Stimulated activated CD4-positive, alpha-beta T cell treated with anti-CD3 and anti-CD28 coated beads, Interleukin-1b, Interleukin-23, amount 100 ng/mL, for 1 hour (primary cell): ENCODE results near the gene LIF.
A peak's percentile ranks its signal among the peaks of the same experiment; 100 is the strongest.
"Not testable (repeated sequence)": the region's sequence is repeated elsewhere in the genome, so short reads cannot be mapped to it uniquely, and the experiment has no call there.

Source experiments
- DNase-seq, 2 donors: peaks; one replicate each; pipeline ENCODE4 v3.0.0-alpha.2; 2020; ENCODE audit warnings: low read depth in 2 of 2

Gene LIF

DNA sequence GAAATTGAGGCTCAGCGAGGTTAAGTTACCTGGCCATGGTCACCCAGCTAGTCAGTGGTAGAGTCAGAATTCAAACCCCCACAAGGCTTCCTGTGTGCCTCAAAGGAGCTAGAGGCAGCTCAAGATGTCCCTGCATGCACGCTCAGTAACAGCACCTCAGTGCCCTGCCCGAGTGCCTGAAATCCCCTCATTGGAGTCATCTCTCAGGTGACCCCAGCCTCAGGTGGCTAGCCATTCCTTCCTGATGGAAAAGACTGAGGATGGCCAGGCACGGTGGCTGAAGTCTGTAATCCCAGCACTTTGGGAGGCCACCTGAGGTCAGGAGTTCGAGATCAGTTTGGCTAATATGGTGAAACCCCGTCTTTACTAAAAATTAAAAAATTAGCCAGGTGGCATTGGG, 36.9 kb downstream of the LIF start:
- no peak for DNase-seq

DNA sequence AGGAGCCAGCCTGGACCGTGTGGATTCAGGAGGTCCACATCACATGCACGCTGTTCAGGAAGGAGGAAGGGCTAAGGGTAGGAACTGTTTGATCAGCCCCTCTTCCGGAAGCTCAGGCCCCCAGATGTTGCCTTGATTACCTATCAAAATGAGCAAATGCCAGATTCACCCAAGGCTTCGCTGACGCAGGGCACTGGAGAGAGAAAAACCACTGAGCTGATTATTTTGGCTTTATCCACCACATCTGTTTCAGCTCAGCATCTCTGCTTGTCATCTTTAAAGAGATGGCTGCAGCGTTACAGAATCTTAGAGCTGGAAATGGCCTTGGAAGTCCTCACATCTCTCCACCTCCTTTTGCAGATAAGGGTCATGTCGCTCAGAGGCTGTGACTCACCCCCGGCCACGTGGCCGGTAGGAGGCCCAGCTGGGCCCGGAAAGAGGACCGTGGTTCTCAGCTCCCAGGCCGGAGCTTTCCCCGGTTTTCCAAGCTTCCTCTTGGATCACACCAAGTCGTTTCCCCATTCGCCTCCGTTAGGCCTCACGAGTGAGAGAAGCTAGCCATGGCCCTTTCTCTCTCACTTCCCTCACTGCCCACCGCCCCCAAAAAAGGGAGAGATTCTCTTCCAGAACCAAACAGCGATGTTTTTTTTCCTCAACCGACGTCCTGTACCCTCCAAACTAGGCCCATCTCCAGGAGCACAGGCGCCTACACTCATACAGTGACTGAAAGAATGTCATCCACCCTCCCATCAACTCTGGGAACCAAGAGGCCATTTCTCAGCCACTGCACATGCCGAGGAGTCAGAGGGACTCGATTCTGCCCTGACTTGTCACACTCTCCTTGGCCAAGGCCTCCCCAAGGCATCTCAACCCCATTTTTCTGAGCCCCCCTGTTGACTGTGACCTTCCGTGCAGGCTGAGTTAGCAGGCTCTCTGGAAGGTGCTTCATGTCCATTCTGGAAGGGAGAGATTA, 37.6 kb downstream of the LIF start:
- DNase-seq, result no peak

DNA sequence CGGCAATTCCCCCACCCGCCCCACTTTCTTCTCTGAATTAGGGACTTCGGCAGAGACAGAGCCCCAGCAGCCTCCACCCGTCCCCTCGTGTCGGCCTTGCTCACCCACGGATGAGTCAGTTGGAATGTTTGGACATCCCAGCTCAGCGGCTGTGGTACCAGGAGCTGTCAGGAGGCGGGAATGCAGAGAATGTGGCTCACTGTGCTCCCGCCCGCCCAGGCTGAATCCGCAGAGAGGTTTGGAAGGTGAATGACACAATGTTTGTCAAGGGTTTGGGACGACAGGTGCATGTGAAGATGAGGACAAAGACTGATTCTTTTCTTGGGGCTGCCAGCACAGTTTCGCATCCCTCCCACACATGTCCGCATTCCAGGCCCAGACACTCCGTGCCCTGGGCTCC, 39.6 kb downstream of the LIF start:
- no peak for DNase-seq

DNA sequence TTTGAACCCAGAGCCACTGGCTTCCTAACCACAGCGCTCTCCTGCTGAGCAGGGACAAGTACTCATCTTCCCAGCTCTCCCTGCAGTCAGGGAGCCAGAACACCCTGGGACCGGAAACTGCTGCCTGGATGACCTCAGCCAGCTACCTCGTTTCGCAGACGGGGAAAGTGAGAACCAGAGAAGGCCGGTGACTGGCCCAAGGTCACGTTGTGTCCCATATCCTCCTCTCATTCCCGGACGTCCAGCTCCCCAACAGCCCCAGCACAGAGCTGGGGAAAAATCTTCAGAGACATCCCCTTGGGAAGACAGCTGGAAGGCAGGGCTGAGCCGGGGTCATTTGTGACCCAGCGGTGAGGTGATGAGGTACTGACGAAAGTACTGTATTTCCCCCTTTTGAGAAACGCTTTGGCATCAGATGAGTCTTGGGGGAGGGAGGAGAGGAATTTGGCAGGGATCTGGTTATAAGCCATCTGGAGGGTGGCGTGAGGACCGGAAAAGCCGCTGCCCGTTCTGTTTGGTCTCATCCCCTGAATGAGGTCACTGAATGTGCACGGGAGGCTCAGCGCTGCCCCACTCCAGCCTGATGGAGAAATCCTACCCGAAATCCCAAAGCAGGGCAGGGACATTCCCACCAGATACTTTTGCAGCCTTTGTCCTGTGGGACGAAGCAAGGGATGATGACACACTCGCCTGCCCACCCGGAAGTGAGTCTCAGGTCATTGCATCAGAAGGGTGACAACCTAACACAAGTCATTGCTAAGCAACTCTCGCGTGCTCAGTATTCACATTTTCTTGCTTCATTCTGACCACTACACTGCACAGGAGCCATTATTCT, 41.1 kb downstream of the LIF start:
- DNase-seq, result no peak

DNA sequence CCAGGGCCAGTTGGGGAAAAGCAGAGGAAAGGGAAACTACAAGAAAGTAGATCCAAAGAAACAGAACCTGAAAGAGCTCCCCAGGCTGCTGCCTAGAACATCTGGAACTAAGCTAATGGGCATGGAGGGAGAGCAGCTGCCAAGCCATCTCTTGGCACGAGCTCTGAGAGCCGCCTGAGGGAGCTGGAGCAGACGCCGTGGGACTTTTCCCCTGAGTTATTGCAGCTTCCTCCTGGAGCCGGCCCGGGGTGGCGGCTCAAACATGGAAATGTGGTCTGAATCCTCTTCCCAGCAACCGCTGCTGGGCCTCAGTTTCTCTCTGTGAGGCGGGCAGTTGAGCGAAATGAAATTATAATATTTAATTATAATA, 41.8 kb downstream of the LIF start:
- no peak for DNase-seq

DNA sequence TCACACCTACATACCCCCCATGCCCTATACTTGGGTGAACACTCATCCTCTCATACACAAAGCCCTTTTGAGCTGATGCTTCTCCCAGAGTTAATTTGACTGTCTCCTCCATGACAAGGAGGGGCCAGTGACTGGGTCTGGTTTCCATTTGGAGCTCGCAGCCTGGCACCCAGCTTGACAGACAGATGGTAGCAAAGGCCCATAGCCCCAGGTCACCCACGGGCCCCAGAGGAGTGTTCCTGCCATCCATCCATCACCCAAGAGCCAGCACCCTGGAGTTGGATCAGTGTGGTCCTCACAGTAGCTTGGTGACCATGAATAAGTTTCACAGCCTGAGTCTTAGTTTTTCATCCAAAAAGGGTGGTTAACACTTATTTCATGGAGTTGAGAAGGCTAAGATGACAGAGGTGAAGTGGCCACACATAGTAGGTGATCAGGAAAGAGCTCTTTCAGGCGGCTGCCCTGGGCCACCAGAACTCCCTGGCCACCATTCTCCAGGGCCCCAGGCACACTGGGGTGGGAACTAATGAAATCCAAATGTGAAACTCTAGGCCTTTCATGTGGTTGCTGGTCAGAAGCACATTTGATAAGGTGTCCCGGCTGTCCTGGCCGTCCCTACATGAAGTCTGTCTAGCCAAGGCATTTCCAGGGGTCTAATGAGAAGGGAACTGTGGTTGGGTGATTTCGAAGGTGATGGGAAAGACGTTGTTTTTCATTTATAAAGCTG, 42.4 kb downstream of the LIF start:
- DNase-seq, result no peak

DNA sequence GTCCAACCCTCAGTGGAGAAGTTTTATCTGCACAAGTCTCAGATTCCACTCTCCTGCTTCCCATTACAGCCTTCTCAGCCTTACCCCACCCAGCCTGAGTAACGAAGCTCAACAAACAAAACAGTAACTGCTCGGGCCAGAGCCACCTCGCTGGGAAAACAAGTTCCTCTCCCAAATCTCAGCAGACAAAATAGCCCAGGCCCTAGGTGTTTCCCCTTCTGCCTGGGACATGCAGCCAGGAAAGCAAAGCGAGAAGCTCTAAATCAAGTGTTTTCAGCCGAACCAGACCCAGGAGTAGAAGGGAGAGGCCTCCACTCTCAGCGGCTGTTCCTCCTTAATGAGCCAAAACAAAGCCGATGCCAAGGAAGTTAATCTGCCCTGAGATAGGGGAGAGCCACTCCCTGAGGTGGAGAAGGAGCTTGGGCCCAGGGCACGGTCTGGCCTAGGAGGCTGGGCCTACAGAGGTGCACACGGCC, 44.0 kb downstream of the LIF start:
- no peak for DNase-seq

DNA sequence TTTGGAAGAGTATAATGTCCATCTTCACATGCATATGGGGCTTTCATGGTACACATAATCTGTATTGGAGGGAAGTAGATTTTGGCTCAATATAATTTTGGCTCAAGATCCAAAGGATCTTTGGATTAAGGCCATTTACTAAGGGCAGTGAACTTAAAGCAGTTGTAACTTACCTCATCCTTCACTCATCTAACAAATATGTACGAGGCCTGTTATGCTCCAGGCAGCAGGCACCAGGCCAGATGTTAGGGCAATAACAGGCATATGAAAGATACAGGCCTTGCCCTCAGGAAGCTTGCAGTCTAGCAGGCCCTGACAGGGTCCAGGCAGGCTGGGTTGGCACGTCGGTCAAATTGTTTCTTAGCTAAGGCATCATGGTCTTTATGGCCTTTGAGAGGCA, 44.6 kb downstream of the LIF start:
- DNase-seq, result no peak

DNA sequence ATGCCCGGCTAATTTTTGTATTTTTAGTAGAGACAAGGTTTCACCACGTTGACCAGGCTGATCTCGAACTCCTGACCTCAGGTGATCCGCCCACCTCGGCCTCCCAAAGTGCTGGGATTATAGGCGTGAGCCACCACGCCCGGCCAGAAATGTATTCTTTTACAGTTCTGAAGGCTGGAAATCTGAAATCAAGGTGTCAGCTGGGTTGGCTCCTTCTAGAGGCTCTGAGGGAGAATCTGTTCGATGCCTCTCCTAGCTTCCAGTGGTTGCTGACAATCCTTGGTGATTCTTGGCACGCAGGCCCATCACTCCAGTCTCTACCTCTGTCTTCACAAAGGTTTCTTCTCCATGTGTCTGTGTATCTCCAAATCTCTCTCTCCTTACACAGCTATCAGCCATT, 45.7 kb downstream of the LIF start:
- not testable (repeated sequence) for DNase-seq

DNA sequence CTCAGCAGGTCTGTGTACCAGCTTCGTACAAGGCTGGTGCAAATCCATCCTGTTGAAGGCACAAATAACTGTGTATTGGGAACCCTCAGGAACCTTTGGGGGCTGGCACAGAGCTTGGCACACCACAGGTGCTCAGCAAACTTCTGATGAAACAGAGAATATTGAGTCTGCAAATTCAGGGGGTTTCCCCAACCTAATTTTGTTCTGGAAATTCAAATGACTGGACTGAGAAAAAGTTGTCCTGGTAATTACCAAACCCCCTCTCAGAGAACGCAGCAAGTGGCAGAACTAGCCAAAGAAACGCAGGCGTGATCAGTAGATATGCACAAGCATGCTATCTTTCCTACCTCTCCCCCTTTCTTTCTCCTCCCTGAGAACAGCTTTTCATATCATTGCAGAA, 47.6 kb downstream of the LIF start:
- no peak for DNase-seq

DNA sequence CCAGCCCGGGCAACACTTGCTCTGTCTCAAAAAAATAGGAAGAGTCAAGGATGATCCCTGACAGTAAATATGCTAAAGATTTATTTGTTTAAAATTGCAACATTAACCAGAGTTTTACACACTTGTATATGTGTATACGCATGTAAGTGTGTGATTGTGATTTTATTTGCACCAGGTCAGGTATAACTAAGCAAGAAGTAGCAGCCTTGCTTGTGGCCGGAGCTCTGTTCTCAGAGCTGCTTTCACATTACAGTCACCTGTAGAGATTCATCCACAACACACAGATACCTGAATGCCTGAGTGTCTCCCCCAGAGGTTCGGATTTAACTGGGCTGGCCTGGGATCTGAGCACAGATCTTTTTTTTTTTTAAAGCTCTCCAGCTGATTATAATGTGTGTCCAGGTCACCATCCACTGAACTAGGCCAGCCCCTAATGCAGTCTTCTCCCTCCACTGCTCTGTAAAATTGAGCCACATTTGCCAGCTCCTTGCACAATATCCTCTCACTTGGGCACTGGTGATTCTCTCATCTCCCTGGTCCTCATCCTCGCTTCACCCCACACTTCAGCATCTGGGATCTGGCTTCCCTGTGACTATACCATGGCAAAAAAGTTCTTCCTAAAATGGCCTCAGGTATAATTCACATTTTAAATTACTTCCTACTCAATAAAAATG, 48.3 kb downstream of the LIF start:
- DNase-seq, result no peak

DNA sequence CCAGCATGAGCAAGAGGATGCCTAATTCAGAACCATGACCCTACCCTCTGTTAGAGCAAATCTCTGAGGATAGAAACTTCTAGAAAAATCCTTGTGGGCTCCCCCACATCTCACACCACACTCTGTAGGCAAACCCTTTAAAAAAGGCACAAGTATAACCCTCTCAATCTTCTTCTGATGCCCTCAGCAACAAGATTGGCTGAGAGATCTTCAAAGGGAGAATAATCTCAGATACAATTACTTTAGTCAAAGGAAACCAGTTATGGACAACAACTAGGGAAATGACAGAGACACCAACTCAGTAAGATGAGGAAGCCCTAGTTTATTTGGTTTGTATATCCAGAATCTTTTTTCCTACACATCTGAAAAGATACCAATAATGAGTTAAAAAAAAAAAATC, 49.2 kb downstream of the LIF start:
- DNase-seq, result no peak

DNA sequence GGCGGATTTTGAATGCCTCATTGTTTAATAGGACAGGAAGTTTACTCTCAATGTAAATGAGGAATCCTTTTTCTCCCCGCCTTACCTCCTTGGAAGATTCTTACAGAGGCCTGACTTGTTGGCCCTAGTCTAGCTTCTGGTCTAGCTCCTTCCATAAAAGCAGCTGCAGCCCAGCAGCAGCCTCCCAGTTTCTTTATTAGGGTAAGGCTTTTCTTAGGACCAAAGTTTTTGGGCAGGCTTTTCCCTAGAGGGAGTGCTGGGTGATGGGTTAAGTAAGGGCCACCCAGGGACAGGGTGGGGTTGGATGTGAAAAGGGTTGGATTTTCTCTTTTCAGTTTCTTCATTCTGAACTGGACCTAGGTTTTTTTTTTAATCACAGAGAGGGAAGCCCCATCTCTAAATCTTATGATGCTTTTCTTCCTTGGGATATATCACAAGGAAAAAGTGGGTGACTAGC, 49.7 kb downstream of the LIF start:
- no peak for DNase-seq

DNA sequence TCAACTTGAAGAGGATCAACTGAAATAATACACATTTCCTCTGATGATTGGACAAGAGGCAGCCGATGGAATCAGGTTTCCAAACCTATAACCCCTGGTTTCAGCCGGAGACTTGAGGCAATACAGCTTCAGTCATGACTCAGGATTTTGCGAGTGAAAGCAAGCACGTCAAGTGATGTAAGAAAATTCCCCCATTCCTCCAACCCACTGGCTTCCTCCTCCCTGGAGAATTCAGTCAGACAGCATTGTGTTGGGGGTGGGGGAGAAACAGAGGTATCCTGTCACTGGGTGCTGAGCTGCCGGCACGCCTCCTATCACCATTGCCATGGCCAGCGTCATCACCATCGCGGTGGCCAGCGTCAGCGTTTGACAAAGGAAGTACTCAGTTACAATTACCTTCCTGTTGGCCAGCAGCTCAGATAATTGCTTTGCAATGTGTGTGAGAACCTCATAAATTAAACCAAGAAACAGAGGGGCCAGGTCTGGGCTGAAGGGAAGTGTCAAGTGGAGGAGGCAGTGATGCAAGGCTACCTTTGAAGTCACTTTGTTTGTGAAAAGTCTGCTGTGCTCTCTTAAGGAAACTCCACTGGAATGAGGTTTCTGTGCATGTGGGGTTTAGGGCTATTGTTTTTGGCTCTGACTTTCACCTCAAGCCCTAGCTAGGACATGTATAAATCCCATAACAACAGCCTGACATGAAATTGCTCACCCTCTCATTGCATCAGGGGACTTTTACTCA, 50.2 kb downstream of the LIF start:
- DNase-seq, result peak in 1 of 2 donors; percentile 24

DNA sequence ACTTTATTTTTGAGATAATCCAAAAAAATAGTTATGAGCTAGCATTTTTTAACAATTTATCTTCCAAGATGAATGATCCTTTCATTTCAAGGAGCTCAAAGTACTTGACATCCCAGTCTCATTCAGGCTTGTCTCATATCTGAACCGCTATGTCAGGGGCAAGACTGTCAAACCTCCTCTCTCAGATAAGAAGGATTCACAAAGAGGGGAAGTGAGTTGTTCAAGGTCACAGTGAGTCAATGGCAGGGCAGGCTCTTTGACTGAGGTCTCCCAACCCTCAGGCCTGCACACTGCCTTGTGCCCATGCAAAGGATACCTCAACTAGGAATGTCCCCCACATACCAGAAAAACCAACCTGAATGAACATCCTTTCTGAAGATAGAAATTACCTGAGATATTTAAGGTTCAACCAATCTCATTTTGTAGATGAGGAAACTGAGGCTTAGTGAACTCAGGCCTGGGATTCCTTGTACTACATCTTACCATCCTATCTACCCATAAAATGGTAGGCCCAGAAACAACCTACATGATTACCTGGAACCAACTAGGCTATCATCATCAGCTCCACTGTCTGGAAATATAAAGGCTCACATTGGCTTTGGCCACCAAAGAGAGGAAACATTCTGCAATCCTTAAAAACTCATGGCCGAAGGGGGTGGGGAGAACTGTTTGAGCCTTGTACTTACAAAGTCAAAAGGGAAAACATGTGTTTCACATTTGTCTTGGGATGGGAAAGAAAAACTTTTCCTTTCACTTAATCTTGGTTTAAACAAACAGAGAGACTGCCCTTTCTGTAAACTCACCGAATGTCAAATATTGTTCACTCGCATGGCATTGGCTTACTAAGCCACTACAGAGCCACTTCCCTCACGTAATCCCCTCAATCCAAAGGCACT, 51.1 kb downstream of the LIF start:
- DNase-seq, result no peak

DNA sequence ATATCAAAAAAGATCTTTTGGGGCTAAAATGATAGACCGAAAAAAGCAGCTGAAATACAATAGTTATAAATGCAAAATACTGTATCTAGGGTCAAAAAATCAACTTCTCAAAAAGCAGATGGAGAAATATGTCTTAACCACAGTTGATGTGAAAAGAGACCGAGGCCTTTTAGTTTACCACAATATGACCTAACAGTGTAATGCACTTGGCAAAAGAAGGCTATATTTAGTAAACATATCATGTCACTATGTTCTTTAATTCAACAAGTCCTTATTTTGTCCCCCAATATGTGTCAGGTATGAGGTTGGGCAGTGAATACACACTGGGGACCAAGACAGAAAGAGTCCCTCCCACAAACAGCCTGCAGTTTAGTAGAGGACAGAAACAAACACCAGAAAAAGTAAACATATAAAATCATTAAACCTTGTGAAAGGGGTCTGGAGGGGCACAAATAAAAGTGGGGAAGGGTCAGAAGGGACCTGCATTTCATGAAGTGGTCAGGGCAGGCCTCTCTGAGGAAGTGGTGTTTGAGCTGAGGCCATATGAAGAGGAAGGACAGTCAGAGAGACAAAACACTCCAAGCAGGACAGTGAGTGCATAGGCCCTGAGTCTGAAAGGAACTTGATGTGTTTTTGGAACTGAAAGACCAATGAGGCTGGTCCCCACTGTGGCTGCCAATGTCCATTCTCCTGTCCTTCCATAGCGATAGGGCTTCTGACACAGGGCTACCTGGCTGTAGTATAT, 53.4 kb downstream of the LIF start:
- DNase-seq, result no peak

DNA sequence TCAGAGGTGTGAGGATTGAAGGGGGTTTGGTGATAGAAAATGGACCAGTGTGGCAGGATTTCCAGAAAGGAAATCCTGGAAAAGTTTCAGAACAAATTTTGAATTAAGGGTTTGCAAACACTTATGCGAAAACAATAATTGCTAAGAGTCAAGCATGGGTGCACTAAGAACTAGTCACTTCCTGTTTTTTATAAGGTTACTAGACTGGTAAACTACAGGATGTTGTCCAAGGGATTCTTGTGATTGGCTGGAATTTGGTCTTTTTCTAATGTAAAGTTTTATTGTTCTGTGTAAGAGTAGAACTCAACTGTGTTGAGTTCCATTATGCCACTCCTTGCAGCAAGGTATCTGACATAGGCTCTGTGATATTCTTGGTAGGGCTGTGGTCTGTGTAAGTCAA, 54.1 kb downstream of the LIF start:
- DNase-seq, result no peak

DNA sequence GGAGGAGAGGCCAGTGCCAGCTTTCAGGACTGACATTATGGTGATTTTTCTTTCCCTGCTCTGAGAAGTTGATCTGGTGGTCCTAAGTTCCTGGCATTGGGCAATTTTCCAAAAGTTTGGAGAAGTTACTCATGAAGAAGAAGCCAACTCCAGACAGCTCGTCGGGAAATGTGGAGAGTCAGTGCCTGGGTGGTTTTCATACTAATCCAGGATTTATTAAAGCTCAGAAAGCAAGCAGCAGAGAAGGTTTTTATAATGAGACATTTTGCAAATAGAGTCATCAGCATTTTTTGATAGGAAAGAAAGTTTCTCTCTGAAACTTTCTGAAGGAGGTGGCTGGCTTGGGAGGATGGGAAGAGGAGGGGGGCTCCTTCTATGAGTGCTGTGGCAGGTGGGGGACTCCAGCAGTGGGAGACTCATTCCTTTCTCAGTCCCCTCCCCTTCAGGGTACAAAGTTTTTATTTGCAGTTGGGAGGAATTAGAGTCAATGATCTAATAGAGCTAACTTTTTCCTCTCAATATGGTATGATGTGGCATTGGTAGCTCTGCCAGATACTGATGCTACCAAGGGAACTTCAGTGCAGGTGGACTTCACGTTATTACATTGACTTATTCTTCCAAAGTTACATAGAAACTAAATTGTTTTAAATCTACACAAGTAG, 55.4 kb downstream of the LIF start:
- DNase-seq, result no peak
